Loucy (cell line): ENCODE measurements around the gene CUL4B.
A peak's percentile ranks its signal among the peaks of the same experiment; 100 is the strongest.

Experiments
- H2AFZ ChIP-seq: fragments of 200-600 bp; sonication (generic); 2 replicates; pipeline ENCODE4 v1.6.0; 2016; ENCODE audit warnings: antibody characterized with exemption, mild to moderate bottlenecking, low read length, moderate library complexity
- H3F3A ChIP-seq: fragments of 200-600 bp; 2 replicates; pipeline ENCODE4 v1.6.0; 2016; ENCODE audit warnings: antibody characterized with exemption, low read depth, mild to moderate bottlenecking
- H3K27me3 ChIP-seq: fragments of 200-600 bp; sonication (generic); 2 replicates; pipeline ENCODE4 v1.6.1; 2014; ENCODE audit warnings: low read length, mild to moderate bottlenecking; ENCODE audit not compliant: insufficient read depth, poor library complexity, severe bottlenecking
- H3K36me3 ChIP-seq: fragments of 200-600 bp; sonication (generic); 2 replicates; pipeline ENCODE4 v1.6.1; 2016; ENCODE audit warnings: low read length; ENCODE audit not compliant: insufficient read depth
- H3K4me1 ChIP-seq: fragments of 200-600 bp; sonication (generic); 2 replicates; pipeline ENCODE4 v1.5.1; 2014; ENCODE audit warnings: low read length, mild to moderate bottlenecking; ENCODE audit not compliant: insufficient read depth, poor library complexity, severe bottlenecking
- H3K4me2 ChIP-seq: fragments of 200-600 bp; sonication (generic); 2 replicates; pipeline ENCODE4 v1.6.0; 2014; ENCODE audit warnings: antibody characterized with exemption, low read length, low read depth, mild to moderate bottlenecking; ENCODE audit not compliant: poor library complexity, severe bottlenecking
- H3K4me3 ChIP-seq: fragments of 200-600 bp; sonication (generic); 2 replicates; pipeline ENCODE4 v1.5.1; 2014; ENCODE audit warnings: low read length, mild to moderate bottlenecking, mixed read lengths; ENCODE audit not compliant: poor library complexity, severe bottlenecking
- H3K79me2 ChIP-seq: fragments of 200-600 bp; sonication (generic); 2 replicates; pipeline ENCODE4 v1.6.1; 2014; ENCODE audit warnings: low read length; ENCODE audit not compliant: insufficient read depth
- H3K9ac ChIP-seq: fragments of 200-600 bp; sonication (generic); 2 replicates; pipeline ENCODE4 v1.6.0; 2014; ENCODE audit warnings: mild to moderate bottlenecking, low read depth, low read length, moderate library complexity; ENCODE audit not compliant: poor library complexity, severe bottlenecking
- H3K9me2 ChIP-seq: fragments of 200-600 bp; sonication (generic); replicated peaks from 2 replicates; pipeline ENCODE4 v1.6.1; 2016; ENCODE audit warnings: low read depth, low read length, mixed read lengths
- H3K9me3 ChIP-seq: fragments of 200-600 bp; sonication (generic); 2 replicates; pipeline ENCODE4 v1.6.1; 2014; ENCODE audit warnings: mild to moderate bottlenecking, antibody characterized with exemption, low read length, low read depth; ENCODE audit not compliant: insufficient read depth
- H4K20me1 ChIP-seq: fragments of 200-600 bp; sonication (generic); 2 replicates; pipeline ENCODE4 v1.6.0; 2014; ENCODE audit warnings: antibody characterized with exemption, low read length, mild to moderate bottlenecking; ENCODE audit not compliant: insufficient read depth, poor library complexity, severe bottlenecking
- EZH2phosphoT487 ChIP-seq: fragments of 200-600 bp; IDR thresholded peaks from 2 replicates; pipeline ENCODE4 v1.6.1; 2018; ENCODE audit warnings: antibody characterized with exemption, mild to moderate bottlenecking, moderate library complexity, borderline replicate concordance
- TF ChIP-seq, protein P1 (sequence below): fragments of 200-600 bp; sonication (generic); conservative IDR thresholded peaks from 2 replicates; pipeline ENCODE4 v1.5.1; 2014; ENCODE audit warnings: mild to moderate bottlenecking, antibody characterized with exemption, low read length

CUL4B gene

DNA sequence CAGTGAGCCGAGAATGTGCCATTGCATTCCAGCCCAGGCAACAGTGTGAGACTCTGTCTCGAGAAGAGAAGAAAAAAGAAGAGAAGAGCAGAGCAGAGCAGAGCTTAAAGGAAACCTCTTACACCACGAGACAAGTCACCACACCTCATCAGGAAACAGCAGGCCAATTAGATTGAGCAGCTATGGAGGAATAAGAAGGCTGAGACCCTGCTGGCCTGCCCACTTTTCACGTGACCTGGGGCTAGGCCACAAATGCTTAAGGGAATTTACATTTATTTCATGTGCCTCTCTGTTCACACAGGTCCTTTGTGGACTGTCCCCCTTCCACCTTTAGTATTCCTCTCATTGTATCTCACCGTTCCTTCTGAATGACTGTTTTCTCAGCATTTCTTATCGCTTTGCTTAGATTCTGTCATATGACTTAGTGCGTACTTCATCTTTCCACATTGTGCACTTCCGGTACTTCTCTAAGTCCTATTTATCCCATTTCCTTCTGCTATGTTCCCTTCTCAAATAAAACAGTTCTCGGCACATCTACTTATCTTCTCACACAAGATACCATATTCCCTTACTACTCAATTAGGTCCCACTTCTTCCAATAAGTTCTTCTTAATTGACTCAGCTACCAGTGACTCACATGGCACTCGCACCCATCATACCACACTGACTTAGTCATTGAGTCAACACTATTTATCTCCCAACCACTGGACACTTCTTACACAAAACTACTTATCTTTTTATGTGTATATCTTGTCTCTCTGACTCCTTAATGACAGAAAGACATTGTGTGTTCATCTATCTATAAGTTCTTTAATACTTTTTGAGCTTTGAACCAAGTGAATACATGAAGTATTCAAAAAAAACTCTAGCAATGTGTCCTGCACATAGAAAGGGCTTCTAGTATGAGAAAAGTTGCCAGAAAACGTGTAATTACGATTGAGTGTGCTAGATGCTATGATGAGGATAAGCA is 11.0 kb downstream of the CUL4B start:
- no peak overlapping the region for H3K9ac ChIP-seq
- peaks cover 8% of the 10 kb centered on the region; the same call in 1 of the 2 replicates for H3K36me3 ChIP-seq
- no peaks in the 10 kb centered on the region for H3K9me3 ChIP-seq
- peak overlapping the region; percentile 58 for H3K4me2 ChIP-seq
- no peaks in the 10 kb centered on the region for H3K27me3 ChIP-seq
- peaks cover 24% of the 10 kb centered on the region for H3K79me2 ChIP-seq
- H4K20me1 ChIP-seq, result peaks cover 9% of the 10 kb centered on the region
- H3K4me1 ChIP-seq, result peaks cover 14% of the 10 kb centered on the region
- H3K9me2 ChIP-seq, result no peaks in the 10 kb centered on the region
- no peak overlapping the region for H3K4me3 ChIP-seq
- H2AFZ ChIP-seq, result no peak overlapping the region
- TF ChIP-seq EZH2phosphoT487, result no peak
- TF ChIP-seq, protein P1, sequence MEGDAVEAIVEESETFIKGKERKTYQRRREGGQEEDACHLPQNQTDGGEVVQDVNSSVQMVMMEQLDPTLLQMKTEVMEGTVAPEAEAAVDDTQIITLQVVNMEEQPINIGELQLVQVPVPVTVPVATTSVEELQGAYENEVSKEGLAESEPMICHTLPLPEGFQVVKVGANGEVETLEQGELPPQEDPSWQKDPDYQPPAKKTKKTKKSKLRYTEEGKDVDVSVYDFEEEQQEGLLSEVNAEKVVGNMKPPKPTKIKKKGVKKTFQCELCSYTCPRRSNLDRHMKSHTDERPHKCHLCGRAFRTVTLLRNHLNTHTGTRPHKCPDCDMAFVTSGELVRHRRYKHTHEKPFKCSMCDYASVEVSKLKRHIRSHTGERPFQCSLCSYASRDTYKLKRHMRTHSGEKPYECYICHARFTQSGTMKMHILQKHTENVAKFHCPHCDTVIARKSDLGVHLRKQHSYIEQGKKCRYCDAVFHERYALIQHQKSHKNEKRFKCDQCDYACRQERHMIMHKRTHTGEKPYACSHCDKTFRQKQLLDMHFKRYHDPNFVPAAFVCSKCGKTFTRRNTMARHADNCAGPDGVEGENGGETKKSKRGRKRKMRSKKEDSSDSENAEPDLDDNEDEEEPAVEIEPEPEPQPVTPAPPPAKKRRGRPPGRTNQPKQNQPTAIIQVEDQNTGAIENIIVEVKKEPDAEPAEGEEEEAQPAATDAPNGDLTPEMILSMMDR, result no peak
- no peaks in the 10 kb centered on the region for H3F3A ChIP-seq

DNA sequence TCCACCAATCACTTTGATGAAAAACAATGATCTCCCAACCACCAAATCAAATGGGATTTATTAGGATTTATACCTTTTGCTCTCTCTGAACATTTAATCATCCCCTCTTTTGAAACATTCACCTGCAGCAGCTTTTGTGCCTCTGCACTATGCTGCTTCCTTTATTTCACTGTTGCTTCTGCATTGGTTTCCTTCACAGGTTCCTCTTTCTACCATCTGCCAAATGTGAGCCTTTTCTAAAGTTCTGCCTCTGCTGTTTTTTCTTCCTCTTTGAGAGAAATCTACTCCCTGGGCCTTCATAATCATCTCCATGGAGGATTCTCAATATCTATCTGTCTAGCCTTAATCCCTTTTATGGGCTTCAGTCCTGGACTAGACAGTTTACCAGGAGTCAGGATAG is 24.7 kb downstream of the CUL4B start:
- H3K4me1 ChIP-seq, result no peaks in the 10 kb centered on the region
- H3K9me2 ChIP-seq, result no peaks in the 10 kb centered on the region
- no peak overlapping the region for H3K4me2 ChIP-seq
- no peaks in the 10 kb centered on the region for H3K79me2 ChIP-seq
- no peaks in the 10 kb centered on the region for H4K20me1 ChIP-seq
- H2AFZ ChIP-seq, result no peak overlapping the region
- H3K27me3 ChIP-seq, result no peaks in the 10 kb centered on the region
- no peak overlapping the region for H3K9ac ChIP-seq
- H3K4me3 ChIP-seq, result no peak overlapping the region
- TF ChIP-seq, protein P1, result no peak
- TF ChIP-seq EZH2phosphoT487, result no peak
- no peaks in the 10 kb centered on the region for H3K9me3 ChIP-seq
- no peaks in the 10 kb centered on the region for H3F3A ChIP-seq
- H3K36me3 ChIP-seq, result peaks cover 71% of the 10 kb centered on the region; the same call in 1 of the 2 replicates

GRCh38 chrX:120534413-120535205 is 26.2 kb downstream of the CUL4B start:
- Histone ChIP-seq H3K9me2 (no peaks in the 10 kb centered on the region), H3K9me3 (no peaks in the 10 kb centered on the region), H3K4me1 (no peaks in the 10 kb centered on the region), H3K9ac (no peak overlapping the region), H3K79me2 (no peaks in the 10 kb centered on the region), H2AFZ (no peak overlapping the region), H3K4me2 (no peak overlapping the region), H4K20me1 (no peaks in the 10 kb centered on the region), H3F3A (no peaks in the 10 kb centered on the region), H3K4me3 (no peak overlapping the region), H3K27me3 (no peaks in the 10 kb centered on the region), H3K36me3 (peaks cover 69% of the 10 kb centered on the region; the same call in 1 of the 2 replicates)
- no peak for TF ChIP-seq EZH2phosphoT487
- TF ChIP-seq, protein P1, result no peak
